ENCODE data around the gene WDR62. TPM values are rescaled to one million over a fixed set of nuclear protein-coding genes. Genes with fewer than 3 reads are reported as not detected.
"Not testable (repeated sequence)": the region's sequence is repeated elsewhere in the genome, so short reads cannot be mapped to it uniquely, and the experiment has no call there.

Gene WDR62
- polyA plus RNA-seq, 1 donor = 3.1 TPM

GRCh38 chr19:36040495-36040894 is 14.2 kb upstream of the WDR62 start:
- DNase-seq = no peak

GRCh38 chr19:36041092-36041491 is 13.6 kb upstream of the WDR62 start:
- DNase-seq = not testable (repeated sequence)

GRCh38 chr19:36041831-36042230 is 12.9 kb upstream of the WDR62 start:
- DNase-seq = no peak

GRCh38 chr19:36043952-36044351 is 10.7 kb upstream of the WDR62 start:
- DNase-seq = no peak

GRCh38 chr19:36046443-36047050 is 8.2 kb upstream of the WDR62 start:
- DNase-seq = no peak

- DNase-seq = no peak
Measured at GRCh38 chr19:36047835-36048234, 6.9 kb upstream of the WDR62 start.

- no peak for DNase-seq
Measured at GRCh38 chr19:36049080-36049698, 5.5 kb upstream of the WDR62 start.

GRCh38 chr19:36051236-36051635 is 3.5 kb upstream of the WDR62 start:
- no peak for DNase-seq

- DNase-seq = no peak
Measured at GRCh38 chr19:36051637-36052036, 3.1 kb upstream of the WDR62 start.

- DNase-seq = peak; percentile 100
Measured at GRCh38 chr19:36054119-36054732, 471 bp upstream of the WDR62 start, which contains the start of gene THAP8. Gene THAP8, minus strand, starts transcription at chr19:36054285. Its CDS starts 68 bp downstream, at chr19:36054217.

- DNase-seq = no peak
Measured at GRCh38 chr19:36058481-36059179, 3.9 kb downstream of the WDR62 start.

- no peak for DNase-seq
Measured at GRCh38 chr19:36059180-36059910, 4.6 kb downstream of the WDR62 start.

- DNase-seq = no peak
Measured at GRCh38 chr19:36060430-36060829, 5.7 kb downstream of the WDR62 start.

GRCh38 chr19:36061367-36061766 is 6.7 kb downstream of the WDR62 start:
- DNase-seq = no peak

- DNase-seq = no peak
Measured at GRCh38 chr19:36064826-36065225, 10.1 kb downstream of the WDR62 start.

- no peak for DNase-seq
Measured at GRCh38 chr19:36067681-36068080, 13.0 kb downstream of the WDR62 start.

GRCh38 chr19:36068810-36069499 is 14.3 kb downstream of the WDR62 start:
- not testable (repeated sequence) for DNase-seq

GRCh38 chr19:36072081-36072480 is 17.4 kb downstream of the WDR62 start:
- DNase-seq = no peak

- no peak for DNase-seq
Measured at GRCh38 chr19:36073121-36073876, 18.6 kb downstream of the WDR62 start.

GRCh38 chr19:36079389-36079945 is 24.8 kb downstream of the WDR62 start:
- DNase-seq = no peak

GRCh38 chr19:36081385-36081784 is 26.7 kb downstream of the WDR62 start:
- no peak for DNase-seq
